GM12878 (cell line): Measurements from ENCODE around the gene EIF3A. TPM values are rescaled to one million over a fixed set of nuclear protein-coding genes. Genes with fewer than 3 reads are reported as not detected.

Source experiments
- ATAC-seq: fragments of 200-7000 bp; cut with Tn5 transposase; 3 replicates; pipeline ENCODE4 v1.9.1; 2020; ENCODE audit warnings: mild to moderate bottlenecking, moderate library complexity
- BruUV-seq: library from RNA; stranded (reverse); fragments of 400-500 nt; replicated peaks from 2 replicates; lab custom pipeline; 2021; lab: Mats Ljungman, UMichigan
- CTCF ChIA-PET: fragments of 300-600 bp; sonication (Branson Sonifier 250); formaldehyde crosslinking; extraction: SDS; loops from one replicate; lab custom pipeline; 2021; ENCODE audit warnings: inconsistent platforms; lab: Yijun Ruan, JAX
- POLR2A ChIA-PET: fragments of 350-600 bp; formaldehyde crosslinking; extraction: SDS; loops from one replicate; lab custom pipeline; 2021; ENCODE audit warnings: inconsistent platforms; lab: Charles Lee
- RAD21 ChIA-PET: fragments of 300-600 bp; sonication (Branson Sonifier 250); formaldehyde crosslinking; loops from one replicate; lab custom pipeline; 2023; ENCODE audit warnings: antibody characterized with exemption; ENCODE audit not compliant: unreplicated experiment; lab: Charles Lee
- SMC1A ChIA-PET: fragments of 300-600 bp; sonication (Branson Sonifier 250); formaldehyde crosslinking; loops from one replicate; lab custom pipeline; 2023; ENCODE audit not compliant: unreplicated experiment, uncharacterized antibody; lab: Charles Lee
- DNase-seq: peaks from one replicate; pipeline ENCODE4 v3.0.0-alpha.2; 2011; ENCODE audit warnings: low read depth, low spot score
- FAIRE-seq: peaks from 3 replicates; lab custom pipeline; 2011; peaks lifted over from hg19 to GRCh38; lab: Jason Lieb, UNC
- H2AFZ ChIP-seq: 2 replicates; pipeline ENCODE4 v1.6.0; 2011; ENCODE audit warnings: low read depth, low read length, control low read depth; ENCODE audit not compliant: control insufficient read depth
- H3K27ac ChIP-seq: 2 replicates; pipeline ENCODE4 v1.5.1; 2011; ENCODE audit warnings: control low read depth; ENCODE audit not compliant: control insufficient read depth, insufficient read depth
- H3K27me3 ChIP-seq, 2 experiments: replicated peaks in 1 of 2; 2 replicates each; pipeline versions ENCODE4 v1.6.0 to v1.6.1; 2011; ENCODE audit warnings: low read length in 1 of 2; ENCODE audit not compliant: control insufficient read depth in 2 of 2, insufficient read depth in 2 of 2
- H3K36me3 ChIP-seq, 2 experiments: 2 replicates each; pipeline ENCODE4 v1.5.1; 2011; ENCODE audit warnings: low read length in 1 of 2; ENCODE audit not compliant: control insufficient read depth in 2 of 2, insufficient read depth in 2 of 2
- H3K4me1 ChIP-seq: 2 replicates; pipeline ENCODE4 v1.6.1; 2011; ENCODE audit warnings: mild to moderate bottlenecking, low read length, moderate library complexity, mixed read lengths; ENCODE audit not compliant: control insufficient read depth, insufficient read depth
- H3K4me2 ChIP-seq: 2 replicates; pipeline ENCODE4 v1.6.0; 2011; ENCODE audit warnings: control low read depth; ENCODE audit not compliant: control insufficient read depth, insufficient read depth
- H3K4me3 ChIP-seq: fragments of 200-600 bp; sonication (generic); 2 replicates; pipeline ENCODE4 v1.5.1; 2016
- H3K79me2 ChIP-seq: 2 replicates; pipeline ENCODE4 v1.6.0; 2011; ENCODE audit warnings: low read length; ENCODE audit not compliant: control insufficient read depth, insufficient read depth
- H3K9ac ChIP-seq: 2 replicates; pipeline ENCODE4 v1.8.0; 2011; ENCODE audit warnings: low read length, control low read depth, mixed read lengths; ENCODE audit not compliant: control insufficient read depth, insufficient read depth
- H3K9me3 ChIP-seq: replicated peaks from 3 replicates; pipeline ENCODE4 v1.5.1; 2011; ENCODE audit warnings: mild to moderate bottlenecking, low read length; ENCODE audit not compliant: control insufficient read depth, insufficient read depth
- H4K20me1 ChIP-seq: 2 replicates; pipeline ENCODE4 v1.6.0; 2011; ENCODE audit not compliant: control insufficient read depth, insufficient read depth
- GATAD2B ChIP-seq: fragments of 450-650 bp; conservative IDR thresholded peaks from 2 replicates; pipeline ENCODE4 v1.6.1; 2017; ENCODE audit warnings: low read depth, mild to moderate bottlenecking, moderate library complexity
- MTA2 ChIP-seq: fragments of 450-650 bp; IDR thresholded peaks from 2 replicates; pipeline ENCODE4 v1.6.1; 2016; ENCODE audit warnings: low read depth, mild to moderate bottlenecking, moderate library complexity
- NBN ChIP-seq: fragments of 450-650 bp; IDR thresholded peaks from 2 replicates; pipeline ENCODE4 v1.6.1; 2016
- NFYB ChIP-seq: IDR thresholded peaks from 2 replicates; pipeline ENCODE4 v1.6.1; 2011; ENCODE audit warnings: low read depth, mild to moderate bottlenecking, low read length, improper control_type of control experiment, moderate library complexity; ENCODE audit not compliant: insufficient read depth
- NR2C1 ChIP-seq: fragments of 450-650 bp; IDR thresholded peaks from 2 replicates; pipeline ENCODE4 v1.6.1; 2017; ENCODE audit warnings: antibody characterized with exemption, mild to moderate bottlenecking, moderate library complexity
- NR2F1 ChIP-seq: fragments of 450-650 bp; conservative IDR thresholded peaks from 2 replicates; pipeline ENCODE4 v1.6.1; 2017; ENCODE audit warnings: mild to moderate bottlenecking
- POLR2AphosphoS5 ChIP-seq: IDR thresholded peaks from 2 replicates; pipeline ENCODE4 v1.6.1; 2011; ENCODE audit warnings: mild to moderate bottlenecking, low read length, inconsistent platforms
- RELA ChIP-seq: fragments of 450-650 bp; IDR thresholded peaks from 2 replicates; pipeline ENCODE4 v1.8.0; 2014; ENCODE audit warnings: borderline replicate concordance; ENCODE audit not compliant: partially characterized antibody
- SP1 ChIP-seq: IDR thresholded peaks from one replicate; pipeline ENCODE4 v1.6.1; 2011; ENCODE audit warnings: low read depth, low read length
- SREBF2 ChIP-seq: IDR thresholded peaks from 2 replicates; pipeline ENCODE4 v1.6.1; 2012; ENCODE audit warnings: mild to moderate bottlenecking, low read length
- TAF1 ChIP-seq: IDR thresholded peaks from 2 replicates; pipeline ENCODE4 v1.6.1; 2011; ENCODE audit warnings: mild to moderate bottlenecking, low read depth, low read length, borderline replicate concordance
- TBL1XR1 ChIP-seq: IDR thresholded peaks from 2 replicates; pipeline ENCODE4 v1.6.1; 2012; ENCODE audit warnings: low read depth, low read length, improper control_type of control experiment
- ZNF384 ChIP-seq: IDR thresholded peaks from 2 replicates; pipeline ENCODE4 v1.6.1; 2012; ENCODE audit warnings: low read depth, mild to moderate bottlenecking, low read length, improper control_type of control experiment, borderline replicate concordance
- WGBS: methylation state at CpG from one replicate; pipeline ENCODE4 v1.1.6; 2016; ENCODE audit warnings: low lambda C conversion rate; ENCODE audit not compliant: insufficient replicate concordance, insufficient coverage; ENCODE audit errors: missing lambda C conversion rate; 5-methylcytosine and 5-hydroxymethylcytosine counted together
- in situ Hi-C: fragments of 300-500 bp; cut with MboI; formaldehyde crosslinking; loops from 9 replicates; pipeline ENCODE4 v1.14.3; 2018; ENCODE audit warnings: mixed read lengths
- intact Hi-C: fragments of 100-400 bp; cut with micrococcal nuclease; formaldehyde crosslinking; loops from one replicate; pipeline ENCODE4 v1.14.2; 2022; ENCODE audit not compliant: unreplicated experiment
- polyA plus RNA-seq, 11 experiments: library from polyadenylated mRNA; depleted of rRNA in 4 of 11; unstranded in 6 of 11; stranded (reverse) in 5 of 11; fragments of >200 nt; fragmentation: Nextera tagmentation in 4 of 11; fragmentation: Illumina TruSeq in 1 of 11; extraction: Ambion mirVana in 4 of 11; extraction: Trizol in 1 of 11; gene quantifications; 1 replicate in 1 of 11; 2 replicates in 10 of 11; pipeline versions ENCODE4 v1.2.1 to v1.2.3, GENCODE V29; 2011 to 2016; ENCODE audit warnings: inconsistent platforms in 2 of 11, missing spikeins in 2 of 11, low read depth in 1 of 11
- total RNA-seq, 4 experiments: library from RNA; depleted of rRNA in 3 of 4; stranded (reverse); fragments of >200 nt in 3 of 4; fragmentation: Illumina TruSeq in 1 of 4; extraction: Trizol in 1 of 4; gene quantifications; 2 replicates each; pipeline versions ENCODE4 v1.2.1 to v1.2.3, GENCODE V29; 2013 to 2021
- TF ChIP-seq, protein P1 (sequence below): IDR thresholded peaks from 2 replicates; pipeline ENCODE4 v1.6.1; 2012; ENCODE audit warnings: low read depth, low read length, improper control_type of control experiment
- TF ChIP-seq, protein P2 (sequence below): fragments of 450-650 bp; IDR thresholded peaks from 2 replicates; pipeline ENCODE4 v1.6.1; 2018; ENCODE audit warnings: borderline replicate concordance, mild to moderate bottlenecking; ENCODE audit not compliant: partially characterized antibody
- TF ChIP-seq, protein P3 (sequence below): fragments of 450-650 bp; formaldehyde crosslinking; IDR thresholded peaks from 2 replicates; pipeline ENCODE4 v1.4.0; 2020; ENCODE audit warnings: mild to moderate bottlenecking, moderate library complexity

EIF3A gene
- total and polyA plus RNA-seq, 10 of the 15 experiments (the other 5 are each of a cell fraction or from before 2014, with no cell fraction given) = 42.3 to 195 (median 96.3) TPM

DNA sequence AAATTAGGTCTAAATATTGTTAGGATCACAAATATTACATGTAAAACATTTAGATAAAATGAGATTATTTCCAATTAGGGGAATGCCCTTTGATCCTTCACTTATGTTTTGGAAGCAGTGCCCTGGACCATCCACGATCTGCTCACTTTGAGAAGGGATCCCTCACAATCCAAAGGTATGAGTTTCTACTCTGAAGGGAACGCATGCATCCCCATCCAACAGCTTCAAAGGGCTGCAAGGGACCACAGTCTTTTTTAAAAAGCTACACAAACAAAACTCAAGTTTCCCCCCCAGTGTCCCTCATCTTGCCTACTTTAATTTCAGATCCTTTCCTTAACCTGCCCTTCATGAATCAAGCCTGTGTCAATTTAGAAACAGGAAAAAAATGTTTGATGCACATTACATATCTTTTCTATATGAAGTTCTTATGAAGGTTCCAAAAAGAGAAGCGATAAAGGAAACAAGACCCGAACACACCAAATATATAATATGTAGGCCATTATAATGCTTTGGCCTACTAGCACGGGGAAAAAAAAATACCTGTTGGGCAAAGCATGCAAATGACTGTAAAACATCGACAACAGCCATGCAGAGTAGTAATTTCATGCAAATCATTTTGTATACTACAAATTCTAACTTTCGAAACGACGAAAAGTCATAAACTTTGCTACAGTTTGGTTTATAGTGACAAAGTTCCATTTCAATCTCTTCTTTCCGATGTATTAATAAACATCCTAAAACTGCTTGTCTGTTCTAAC, 2.0 kb downstream of the EIF3A start (continued):
- TF ChIP-seq, protein P1, sequence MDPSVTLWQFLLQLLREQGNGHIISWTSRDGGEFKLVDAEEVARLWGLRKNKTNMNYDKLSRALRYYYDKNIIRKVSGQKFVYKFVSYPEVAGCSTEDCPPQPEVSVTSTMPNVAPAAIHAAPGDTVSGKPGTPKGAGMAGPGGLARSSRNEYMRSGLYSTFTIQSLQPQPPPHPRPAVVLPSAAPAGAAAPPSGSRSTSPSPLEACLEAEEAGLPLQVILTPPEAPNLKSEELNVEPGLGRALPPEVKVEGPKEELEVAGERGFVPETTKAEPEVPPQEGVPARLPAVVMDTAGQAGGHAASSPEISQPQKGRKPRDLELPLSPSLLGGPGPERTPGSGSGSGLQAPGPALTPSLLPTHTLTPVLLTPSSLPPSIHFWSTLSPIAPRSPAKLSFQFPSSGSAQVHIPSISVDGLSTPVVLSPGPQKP = no peak
- TF ChIP-seq, protein P2, sequence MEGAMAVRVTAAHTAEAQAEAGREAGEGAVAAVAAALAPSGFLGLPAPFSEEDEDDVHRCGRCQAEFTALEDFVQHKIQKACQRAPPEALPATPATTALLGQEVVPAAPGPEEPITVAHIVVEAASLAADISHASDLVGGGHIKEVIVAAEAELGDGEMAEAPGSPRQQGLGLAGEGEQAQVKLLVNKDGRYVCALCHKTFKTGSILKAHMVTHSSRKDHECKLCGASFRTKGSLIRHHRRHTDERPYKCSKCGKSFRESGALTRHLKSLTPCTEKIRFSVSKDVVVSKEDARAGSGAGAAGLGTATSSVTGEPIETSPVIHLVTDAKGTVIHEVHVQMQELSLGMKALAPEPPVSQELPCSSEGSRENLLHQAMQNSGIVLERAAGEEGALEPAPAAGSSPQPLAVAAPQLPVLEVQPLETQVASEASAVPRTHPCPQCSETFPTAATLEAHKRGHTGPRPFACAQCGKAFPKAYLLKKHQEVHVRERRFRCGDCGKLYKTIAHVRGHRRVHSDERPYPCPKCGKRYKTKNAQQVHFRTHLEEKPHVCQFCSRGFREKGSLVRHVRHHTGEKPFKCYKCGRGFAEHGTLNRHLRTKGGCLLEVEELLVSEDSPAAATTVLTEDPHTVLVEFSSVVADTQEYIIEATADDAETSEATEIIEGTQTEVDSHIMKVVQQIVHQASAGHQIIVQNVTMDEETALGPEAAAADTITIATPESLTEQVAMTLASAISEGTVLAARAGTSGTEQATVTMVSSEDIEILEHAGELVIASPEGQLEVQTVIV = no peak
- TF ChIP-seq SP1 (no peak), NR2F1 (no peak)
- TF ChIP-seq, all 136 proteins: peak for 0

DNA sequence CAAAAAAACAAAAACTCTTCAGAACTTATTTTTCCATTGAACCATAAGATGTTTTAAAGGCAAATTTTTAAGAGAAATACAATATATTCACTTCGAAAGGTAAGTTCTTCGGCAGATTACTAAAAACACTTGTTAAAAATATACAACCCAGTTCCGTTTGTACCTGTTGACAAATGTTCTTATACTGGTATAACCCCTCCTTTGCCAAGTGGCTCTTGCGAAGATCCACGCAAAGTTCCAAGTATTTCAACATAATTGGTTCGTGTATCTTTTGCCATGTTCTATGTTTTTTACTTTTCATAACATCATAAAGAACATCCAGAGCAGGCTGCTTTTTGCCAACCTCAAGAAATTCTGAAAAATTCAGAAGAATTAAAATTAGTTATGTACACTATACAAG, 7.0 kb downstream of the EIF3A start:
- H3K9me3 ChIP-seq = no peaks in the 10 kb centered on the region
- H2AFZ ChIP-seq = no peak overlapping the region
- FAIRE-seq = no peak
- no peak overlapping the region for H3K4me3 ChIP-seq
- peaks cover 80% of the 10 kb centered on the region for H3K79me2 ChIP-seq
- BruUV-seq = no TSS peak
- CTCF ChIA-PET = interaction anchor here (1.0 kb wide), 1 partner anchor 126 kb away, joined by 3 read pairs; no protein-coding TSS in a partner anchor
- in situ Hi-C loops = no loop called here
- TF ChIP-seq NR2C1 = no peak
- no peak for TF ChIP-seq RELA
- no peak for TF ChIP-seq MTA2
- TF ChIP-seq, protein P3, sequence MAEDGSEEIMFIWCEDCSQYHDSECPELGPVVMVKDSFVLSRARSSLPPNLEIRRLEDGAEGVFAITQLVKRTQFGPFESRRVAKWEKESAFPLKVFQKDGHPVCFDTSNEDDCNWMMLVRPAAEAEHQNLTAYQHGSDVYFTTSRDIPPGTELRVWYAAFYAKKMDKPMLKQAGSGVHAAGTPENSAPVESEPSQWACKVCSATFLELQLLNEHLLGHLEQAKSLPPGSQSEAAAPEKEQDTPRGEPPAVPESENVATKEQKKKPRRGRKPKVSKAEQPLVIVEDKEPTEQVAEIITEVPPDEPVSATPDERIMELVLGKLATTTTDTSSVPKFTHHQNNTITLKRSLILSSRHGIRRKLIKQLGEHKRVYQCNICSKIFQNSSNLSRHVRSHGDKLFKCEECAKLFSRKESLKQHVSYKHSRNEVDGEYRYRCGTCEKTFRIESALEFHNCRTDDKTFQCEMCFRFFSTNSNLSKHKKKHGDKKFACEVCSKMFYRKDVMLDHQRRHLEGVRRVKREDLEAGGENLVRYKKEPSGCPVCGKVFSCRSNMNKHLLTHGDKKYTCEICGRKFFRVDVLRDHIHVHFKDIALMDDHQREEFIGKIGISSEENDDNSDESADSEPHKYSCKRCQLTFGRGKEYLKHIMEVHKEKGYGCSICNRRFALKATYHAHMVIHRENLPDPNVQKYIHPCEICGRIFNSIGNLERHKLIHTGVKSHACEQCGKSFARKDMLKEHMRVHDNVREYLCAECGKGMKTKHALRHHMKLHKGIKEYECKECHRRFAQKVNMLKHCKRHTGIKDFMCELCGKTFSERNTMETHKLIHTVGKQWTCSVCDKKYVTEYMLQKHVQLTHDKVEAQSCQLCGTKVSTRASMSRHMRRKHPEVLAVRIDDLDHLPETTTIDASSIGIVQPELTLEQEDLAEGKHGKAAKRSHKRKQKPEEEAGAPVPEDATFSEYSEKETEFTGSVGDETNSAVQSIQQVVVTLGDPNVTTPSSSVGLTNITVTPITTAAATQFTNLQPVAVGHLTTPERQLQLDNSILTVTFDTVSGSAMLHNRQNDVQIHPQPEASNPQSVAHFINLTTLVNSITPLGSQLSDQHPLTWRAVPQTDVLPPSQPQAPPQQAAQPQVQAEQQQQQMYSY (CRISPR knock-in tag) = no peak
- TF ChIP-seq GATAD2B = no peak
- TF ChIP-seq POLR2AphosphoS5 = no peak
- no peak for TF ChIP-seq TAF1
- TF ChIP-seq ZNF384 = no peak
- TF ChIP-seq TBL1XR1 = no peak
- no peak for TF ChIP-seq NFYB
- no peak for TF ChIP-seq NBN
- no peak for TF ChIP-seq SREBF2
- TF ChIP-seq, all 136 proteins: peak for 0
- 0 out of 2 replicates have a peak overlapping the region, but pooled peaks have one; percentile 41 for H3K4me2 ChIP-seq
- peaks cover 0 to 33% of the 10 kb centered on the region in 2 experiments for H3K36me3 ChIP-seq
- intact Hi-C loops = loop anchor here (5.0 to 10.0 kb wide), 3 partner anchors 41 to 521 kb away; partner anchors contain the start of gene TIAL1
- WGBS = 100% methylated on average over 6 of the region's 6 CpGs
- H3K9ac ChIP-seq = no peak overlapping the region
- DNase-seq (no peak), ATAC-seq (no peak)
- RAD21 ChIA-PET = no interaction called here
- no peaks in the 10 kb centered on the region for H3K27me3 ChIP-seq
- POLR2A ChIA-PET = no interaction called here
- peaks cover 3% of the 10 kb centered on the region; the same call in 1 of the 2 replicates for H3K4me1 ChIP-seq
- SMC1A ChIA-PET = interaction anchor here (0.6 to 1.2 kb wide), 2 partner anchors 42 to 102 kb away, joined by 3 read pairs; no protein-coding TSS in a partner anchor
- H3K27ac ChIP-seq = no peak overlapping the region
- H4K20me1 ChIP-seq = peaks cover 3% of the 10 kb centered on the region
